GM23338 (cell line): ENCODE data around the gene LRRC3C.

Source experiments
- CREB1 ChIP-seq: fragments of 250-450 bp; sonication (Bioruptor Pico); IDR thresholded peaks from 2 replicates; pipeline ENCODE4 v1.5.0; 2020; ENCODE audit warnings: low read depth, mild to moderate bottlenecking, moderate library complexity
- EZH2 ChIP-seq: fragments of 200-600 bp; sonication (generic); IDR thresholded peaks from one replicate; pipeline ENCODE4 v1.8.0; 2017; ENCODE audit warnings: antibody characterized with exemption, mild to moderate bottlenecking, low read depth; ENCODE audit not compliant: unreplicated experiment
- EZH2phosphoT487 ChIP-seq: fragments of 200-600 bp; sonication (generic); IDR thresholded peaks from one replicate; pipeline ENCODE4 v1.8.1; 2018; ENCODE audit warnings: antibody characterized with exemption; ENCODE audit not compliant: unreplicated experiment
- POLR2AphosphoS5 ChIP-seq: IDR thresholded peaks from 2 replicates; pipeline ENCODE4 v1.6.1; 2016; ENCODE audit warnings: antibody characterized with exemption, low read depth
- REST ChIP-seq: IDR thresholded peaks from one replicate; pipeline ENCODE4 v1.6.1; 2018; ENCODE audit warnings: antibody characterized with exemption; ENCODE audit not compliant: unreplicated experiment
- STAT1 ChIP-seq: IDR thresholded peaks from one replicate; pipeline ENCODE4 v1.6.1; 2016; ENCODE audit warnings: antibody characterized with exemption; ENCODE audit not compliant: unreplicated experiment
- ZNF331 ChIP-seq: fragments of 250-450 bp; sonication (Bioruptor Pico); IDR thresholded peaks from 2 replicates; pipeline ENCODE4 v1.5.0; 2020; ENCODE audit warnings: low read depth, mild to moderate bottlenecking, moderate library complexity
- TF ChIP-seq, protein P1 (sequence below), 2 experiments: fragments of 200-600 bp in 1 of 2; sonication (generic) in 1 of 2; conservative IDR thresholded peaks; 2 replicates each; pipeline versions ENCODE4 v1.5.1 to v1.6.1; 2016 to 2017; ENCODE audit warnings: antibody characterized with exemption in 2 of 2, low read depth in 2 of 2, mild to moderate bottlenecking in 2 of 2, moderate library complexity in 1 of 2

DNA sequence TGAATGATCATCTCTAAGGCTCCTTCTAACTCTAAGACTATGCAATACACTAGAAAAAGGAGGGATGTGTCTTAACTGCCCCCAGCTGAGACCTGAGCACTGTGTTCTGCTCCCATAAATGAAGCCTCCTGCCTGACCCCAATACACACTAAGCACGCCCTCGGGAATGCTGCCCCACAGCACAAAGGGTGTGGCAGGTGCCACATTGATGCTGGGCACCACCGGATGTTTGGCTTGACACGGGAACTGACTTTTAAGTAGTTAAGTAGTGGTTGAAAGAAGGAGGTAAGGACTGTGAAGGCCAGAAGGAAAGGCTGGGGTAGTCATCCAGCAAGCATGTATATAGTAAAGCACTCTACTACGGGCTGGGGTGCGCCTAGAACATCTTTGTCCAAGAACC, 39.2 kb downstream of the LRRC3C start:
- TF ChIP-seq, protein P1, sequence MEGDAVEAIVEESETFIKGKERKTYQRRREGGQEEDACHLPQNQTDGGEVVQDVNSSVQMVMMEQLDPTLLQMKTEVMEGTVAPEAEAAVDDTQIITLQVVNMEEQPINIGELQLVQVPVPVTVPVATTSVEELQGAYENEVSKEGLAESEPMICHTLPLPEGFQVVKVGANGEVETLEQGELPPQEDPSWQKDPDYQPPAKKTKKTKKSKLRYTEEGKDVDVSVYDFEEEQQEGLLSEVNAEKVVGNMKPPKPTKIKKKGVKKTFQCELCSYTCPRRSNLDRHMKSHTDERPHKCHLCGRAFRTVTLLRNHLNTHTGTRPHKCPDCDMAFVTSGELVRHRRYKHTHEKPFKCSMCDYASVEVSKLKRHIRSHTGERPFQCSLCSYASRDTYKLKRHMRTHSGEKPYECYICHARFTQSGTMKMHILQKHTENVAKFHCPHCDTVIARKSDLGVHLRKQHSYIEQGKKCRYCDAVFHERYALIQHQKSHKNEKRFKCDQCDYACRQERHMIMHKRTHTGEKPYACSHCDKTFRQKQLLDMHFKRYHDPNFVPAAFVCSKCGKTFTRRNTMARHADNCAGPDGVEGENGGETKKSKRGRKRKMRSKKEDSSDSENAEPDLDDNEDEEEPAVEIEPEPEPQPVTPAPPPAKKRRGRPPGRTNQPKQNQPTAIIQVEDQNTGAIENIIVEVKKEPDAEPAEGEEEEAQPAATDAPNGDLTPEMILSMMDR (conservative IDR thresholded peaks at IDR 0.05; ENCODE audit: low read depth in 2 of 2), result no peak
- TF ChIP-seq EZH2phosphoT487 (no peak), STAT1 (no peak), EZH2 (no peak), ZNF331 (CRISPR knock-in tag) (no peak), CREB1 (CRISPR knock-in tag) (no peak), POLR2AphosphoS5 (no peak), REST (no peak)
